NCI-H2196 treated with DMSO at 0.1 percent for 48 hours (cell line): ENCODE results near the gene SEPSECS.
"Not testable (repeated sequence)": the region's sequence is repeated elsewhere in the genome, so short reads cannot be mapped to it uniquely, and the experiment has no call there.

Source experiments
- DNase-seq: peaks from one replicate; lab custom pipeline; 2025; ENCODE audit not compliant: unreplicated experiment; lab: John Stamatoyannopoulos, UW

The SEPSECS gene

GRCh38 chr4:25085671-25086070 lies 74.6 kb downstream of the SEPSECS start:
- DNase-seq: no peak

GRCh38 chr4:25083441-25083840 lies 76.8 kb downstream of the SEPSECS start:
- not testable (repeated sequence) for DNase-seq

GRCh38 chr4:25081866-25082471 lies 78.3 kb downstream of the SEPSECS start:
- no peak for DNase-seq

- no peak for DNase-seq
Measured at GRCh38 chr4:25080571-25080970, 79.7 kb downstream of the SEPSECS start.

- DNase-seq: no peak
Measured at GRCh38 chr4:25078523-25078922, 81.7 kb downstream of the SEPSECS start.

GRCh38 chr4:25076625-25077398 lies 83.4 kb downstream of the SEPSECS start:
- DNase-seq: no peak

- no peak for DNase-seq
Measured at GRCh38 chr4:25075851-25076250, 84.4 kb downstream of the SEPSECS start.

- DNase-seq: no peak
Measured at GRCh38 chr4:25075129-25075528, 85.1 kb downstream of the SEPSECS start.

GRCh38 chr4:25070545-25070944 lies 89.7 kb downstream of the SEPSECS start:
- DNase-seq: no peak
